ENCODE measurements around the gene DIAPH2.

- TF ChIP-seq, protein P1, sequence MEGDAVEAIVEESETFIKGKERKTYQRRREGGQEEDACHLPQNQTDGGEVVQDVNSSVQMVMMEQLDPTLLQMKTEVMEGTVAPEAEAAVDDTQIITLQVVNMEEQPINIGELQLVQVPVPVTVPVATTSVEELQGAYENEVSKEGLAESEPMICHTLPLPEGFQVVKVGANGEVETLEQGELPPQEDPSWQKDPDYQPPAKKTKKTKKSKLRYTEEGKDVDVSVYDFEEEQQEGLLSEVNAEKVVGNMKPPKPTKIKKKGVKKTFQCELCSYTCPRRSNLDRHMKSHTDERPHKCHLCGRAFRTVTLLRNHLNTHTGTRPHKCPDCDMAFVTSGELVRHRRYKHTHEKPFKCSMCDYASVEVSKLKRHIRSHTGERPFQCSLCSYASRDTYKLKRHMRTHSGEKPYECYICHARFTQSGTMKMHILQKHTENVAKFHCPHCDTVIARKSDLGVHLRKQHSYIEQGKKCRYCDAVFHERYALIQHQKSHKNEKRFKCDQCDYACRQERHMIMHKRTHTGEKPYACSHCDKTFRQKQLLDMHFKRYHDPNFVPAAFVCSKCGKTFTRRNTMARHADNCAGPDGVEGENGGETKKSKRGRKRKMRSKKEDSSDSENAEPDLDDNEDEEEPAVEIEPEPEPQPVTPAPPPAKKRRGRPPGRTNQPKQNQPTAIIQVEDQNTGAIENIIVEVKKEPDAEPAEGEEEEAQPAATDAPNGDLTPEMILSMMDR (IDR thresholded peaks at IDR 0.05 in 4 of 5, conservative IDR thresholded peaks at IDR 0.05 in 1 of 5) = no peak
- no peak for TF ChIP-seq POLR2A (IDR thresholded peaks at IDR 0.05)
Measured at GRCh38 chrX:97026406-97026805, 341.8 kb downstream of the DIAPH2 start.
